Spleen (tissue), 11 donors: ENCODE results near the gene CPA4. TPM values are rescaled to one million over a fixed set of nuclear protein-coding genes. Genes with fewer than 3 reads are reported as not detected.

Source experiments
- DNase-seq: peaks from one replicate; pipeline ENCODE4 v3.0.0-alpha.2; 2020
- H3K27ac ChIP-seq, 8 donors: fragments of 200-600 bp; sonication (generic) in 7 of 8; 1 replicate in 4 of 8; 2 replicates in 4 of 8; pipeline versions ENCODE4 v1.5.0 to v1.8.0; 2016 to 2021; ENCODE audit warnings: inconsistent platforms in 4 of 8, mild to moderate bottlenecking in 4 of 8, moderate library complexity in 1 of 8
- H3K27me3 ChIP-seq, 7 donors: fragments of 200-600 bp; sonication (generic) in 6 of 7; replicated peaks in 1 of 7; 1 replicate in 4 of 7; 2 replicates in 3 of 7; pipeline versions ENCODE4 v1.5.0 to v1.8.0; 2016 to 2021; ENCODE audit warnings: inconsistent platforms in 3 of 7, mild to moderate bottlenecking in 1 of 7
- H3K36me3 ChIP-seq, 6 donors: fragments of 200-600 bp; sonication (generic) in 5 of 6; 1 replicate in 4 of 6; 2 replicates in 2 of 6; pipeline versions ENCODE4 v1.5.0 to v1.8.0; 2016 to 2021; ENCODE audit warnings: inconsistent platforms in 2 of 6
- H3K4me1 ChIP-seq, 6 donors: fragments of 200-600 bp; sonication (generic) in 5 of 6; 1 replicate in 3 of 6; 2 replicates in 3 of 6; pipeline versions ENCODE4 v1.5.0 to v1.8.0; 2016 to 2021; ENCODE audit warnings: inconsistent platforms in 3 of 6
- H3K4me3 ChIP-seq, 8 donors: fragments of 200-600 bp; sonication (generic) in 7 of 8; 1 replicate in 4 of 8; 2 replicates in 4 of 8; pipeline versions ENCODE4 v1.5.0 to v1.8.0; 2016 to 2021; ENCODE audit warnings: inconsistent platforms in 4 of 8, mild to moderate bottlenecking in 4 of 8, moderate library complexity in 2 of 8
- H3K9me3 ChIP-seq, 8 donors: fragments of 200-600 bp; sonication (generic) in 7 of 8; 1 replicate in 4 of 8; 2 replicates in 4 of 8; pipeline versions ENCODE4 v1.5.0 to v1.8.0; 2016 to 2021; ENCODE audit warnings: inconsistent platforms in 4 of 8
- POLR2A ChIP-seq, 3 donors: fragments of 450-650 bp; IDR thresholded peaks; one replicate each; pipeline ENCODE4 v1.5.1; 2017; ENCODE audit warnings: antibody characterized with exemption in 3 of 3, mild to moderate bottlenecking in 1 of 3
- POLR2AphosphoS5 ChIP-seq, 3 donors: sonication (generic); formaldehyde crosslinking; IDR thresholded peaks; one replicate each; pipeline ENCODE4 v1.5.1; 2017; ENCODE audit warnings: antibody characterized with exemption in 3 of 3
- WGBS, 5 donors: extraction: QIAGEN DNeasy Blood & Tissue Kit in 3 of 5; methylation state at CpG; one replicate each; pipeline versions ENCODE4 v1.1.5 to v1.1.7; 2013 to 2018; 5-methylcytosine and 5-hydroxymethylcytosine counted together
- intact Hi-C: fragments of 100-400 bp; cut with DNase I; formaldehyde crosslinking; loops from one replicate; pipeline ENCODE4 v1.15.0; 2023; ENCODE audit warnings: low total_unique reads
- polyA plus RNA-seq, 3 donors: library from polyadenylated mRNA; stranded (reverse); fragments of 200-250 nt; gene quantifications; one replicate each; pipeline ENCODE4 v1.2.1, GENCODE V29; 2013
- total RNA-seq, 7 donors: library from RNA; depleted of rRNA in 3 of 7; stranded (reverse); fragments of >200 nt in 3 of 7; fragmentation: NEBNext Ultra II Directional in 4 of 7; extraction: Animal tissue kit (Norgen Biotek cat#: 25700) in 4 of 7; gene quantifications; one replicate each; pipeline versions ENCODE4 v1.1.0 to v1.2.1, GENCODE V29; 2016 to 2021
- TF ChIP-seq, protein P1 (sequence below), 11 experiments: fragments of 200-600 bp in 7 of 11; fragments of 450-650 bp in 4 of 11; sonication (generic) in 4 of 11; IDR thresholded peaks in 8 of 11; conservative IDR thresholded peaks in 3 of 11; 1 replicate in 7 of 11; 2 replicates in 4 of 11; pipeline versions ENCODE4 v1.4.0 to v1.8.0; 2016 to 2021; ENCODE audit warnings: antibody characterized with exemption in 11 of 11, inconsistent platforms in 4 of 11, mild to moderate bottlenecking in 1 of 11
- donor health status: healthy with polysubstance abuse.
- donor health status: DM: no; HTN: no; CAD: no; lungs with moderate emphysema.
- donor health status: DM: no; HTN: no; CAD: no.
- donor health status: Bipolar disorder and iron deficiency.
- donor health status: healthy.
- donor health status: DM: no; HTN: no; CAD: no.
- donor health status: DM: yes; HTN: yes; CAD: no.

CPA4 gene
- total and polyA plus RNA-seq, 10 donors = 0.15 to 3.3 (median 0.78) TPM

DNA sequence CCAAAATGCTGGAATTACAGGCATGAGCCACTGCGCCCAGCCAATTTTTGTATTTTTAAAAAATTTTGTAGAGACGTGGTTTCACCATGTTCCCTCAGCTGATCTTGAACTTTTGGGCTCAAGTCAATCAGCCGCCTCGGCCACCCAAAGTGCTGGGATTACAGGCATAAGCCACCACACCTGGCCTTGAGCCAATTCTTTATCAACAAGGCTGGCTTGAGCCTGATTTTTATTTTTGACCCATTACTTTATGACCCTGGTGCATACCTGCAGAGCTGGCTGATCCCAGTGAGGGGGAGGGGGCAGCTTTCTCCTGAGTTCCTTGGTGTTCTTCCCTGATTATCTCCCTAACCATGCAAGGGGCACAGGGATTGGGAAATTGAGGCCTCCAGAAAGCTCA is 71.5 kb downstream of the CPA4 start:
- WGBS, 5 donors = 91 to 97% (median 95%) methylated on average over 4 of the region's 4 CpGs
- Histone ChIP-seq H3K4me3 (no peak overlapping the region), H3K27ac (no peak overlapping the region), H3K36me3 (no peaks in the 10 kb centered on the region), H3K4me1 (peaks cover 0 to 20% (median 12%) of the 10 kb centered on the region in 6 donors), H3K27me3 (no peaks in the 10 kb centered on the region), H3K9me3 (peaks cover 0 to 13% (median 6%) of the 10 kb centered on the region in 8 donors)
- peak; percentile 22 for DNase-seq
- TF ChIP-seq POLR2A (IDR thresholded peaks at IDR 0.05) = no peak
- TF ChIP-seq, protein P1, sequence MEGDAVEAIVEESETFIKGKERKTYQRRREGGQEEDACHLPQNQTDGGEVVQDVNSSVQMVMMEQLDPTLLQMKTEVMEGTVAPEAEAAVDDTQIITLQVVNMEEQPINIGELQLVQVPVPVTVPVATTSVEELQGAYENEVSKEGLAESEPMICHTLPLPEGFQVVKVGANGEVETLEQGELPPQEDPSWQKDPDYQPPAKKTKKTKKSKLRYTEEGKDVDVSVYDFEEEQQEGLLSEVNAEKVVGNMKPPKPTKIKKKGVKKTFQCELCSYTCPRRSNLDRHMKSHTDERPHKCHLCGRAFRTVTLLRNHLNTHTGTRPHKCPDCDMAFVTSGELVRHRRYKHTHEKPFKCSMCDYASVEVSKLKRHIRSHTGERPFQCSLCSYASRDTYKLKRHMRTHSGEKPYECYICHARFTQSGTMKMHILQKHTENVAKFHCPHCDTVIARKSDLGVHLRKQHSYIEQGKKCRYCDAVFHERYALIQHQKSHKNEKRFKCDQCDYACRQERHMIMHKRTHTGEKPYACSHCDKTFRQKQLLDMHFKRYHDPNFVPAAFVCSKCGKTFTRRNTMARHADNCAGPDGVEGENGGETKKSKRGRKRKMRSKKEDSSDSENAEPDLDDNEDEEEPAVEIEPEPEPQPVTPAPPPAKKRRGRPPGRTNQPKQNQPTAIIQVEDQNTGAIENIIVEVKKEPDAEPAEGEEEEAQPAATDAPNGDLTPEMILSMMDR (IDR thresholded peaks at IDR 0.05 in 8 of 11, conservative IDR thresholded peaks at IDR 0.05 in 3 of 11) = no peak
- TF ChIP-seq POLR2AphosphoS5 (IDR thresholded peaks at IDR 0.05) = no peak
- intact Hi-C loops = no loop called here

DNA sequence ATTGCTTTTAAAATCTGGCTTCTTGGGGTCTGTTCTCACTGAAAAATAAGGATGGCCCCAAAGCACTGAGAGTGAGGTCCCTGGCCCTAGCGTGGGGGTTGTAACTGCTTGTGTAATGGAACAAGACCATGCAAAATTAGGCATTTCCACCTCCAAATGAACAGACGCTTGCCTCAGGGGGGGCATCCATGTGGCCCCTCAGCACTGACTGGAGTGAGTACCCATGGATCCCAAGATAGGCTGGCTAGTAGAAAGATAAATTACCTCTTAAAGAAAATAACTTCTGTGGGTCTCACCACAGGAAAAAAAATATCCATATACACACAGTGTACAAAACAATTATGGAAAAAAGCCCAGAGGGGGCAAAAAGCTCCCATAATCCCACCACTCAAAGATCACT is 72.1 kb downstream of the CPA4 start:
- Histone ChIP-seq H3K27ac (no peak overlapping the region), H3K27me3 (no peaks in the 10 kb centered on the region), H3K4me1 (peaks cover 4 to 26% (median 18%) of the 10 kb centered on the region in 6 donors), H3K9me3 (peaks cover 0 to 7% (median under 1%) of the 10 kb centered on the region in 8 donors), H3K36me3 (no peaks in the 10 kb centered on the region), H3K4me3 (no peak overlapping the region)
- WGBS, 5 donors = 87 to 98% (median 89%) methylated on average over 2 of the region's 2 CpGs
- TF ChIP-seq POLR2A (IDR thresholded peaks at IDR 0.05) (no peak), POLR2AphosphoS5 (IDR thresholded peaks at IDR 0.05) (no peak)
- TF ChIP-seq, protein P1 (IDR thresholded peaks at IDR 0.05 in 8 of 11, conservative IDR thresholded peaks at IDR 0.05 in 3 of 11) = no peak
- intact Hi-C loops = no loop called here
- DNase-seq = peak; percentile 13

DNA sequence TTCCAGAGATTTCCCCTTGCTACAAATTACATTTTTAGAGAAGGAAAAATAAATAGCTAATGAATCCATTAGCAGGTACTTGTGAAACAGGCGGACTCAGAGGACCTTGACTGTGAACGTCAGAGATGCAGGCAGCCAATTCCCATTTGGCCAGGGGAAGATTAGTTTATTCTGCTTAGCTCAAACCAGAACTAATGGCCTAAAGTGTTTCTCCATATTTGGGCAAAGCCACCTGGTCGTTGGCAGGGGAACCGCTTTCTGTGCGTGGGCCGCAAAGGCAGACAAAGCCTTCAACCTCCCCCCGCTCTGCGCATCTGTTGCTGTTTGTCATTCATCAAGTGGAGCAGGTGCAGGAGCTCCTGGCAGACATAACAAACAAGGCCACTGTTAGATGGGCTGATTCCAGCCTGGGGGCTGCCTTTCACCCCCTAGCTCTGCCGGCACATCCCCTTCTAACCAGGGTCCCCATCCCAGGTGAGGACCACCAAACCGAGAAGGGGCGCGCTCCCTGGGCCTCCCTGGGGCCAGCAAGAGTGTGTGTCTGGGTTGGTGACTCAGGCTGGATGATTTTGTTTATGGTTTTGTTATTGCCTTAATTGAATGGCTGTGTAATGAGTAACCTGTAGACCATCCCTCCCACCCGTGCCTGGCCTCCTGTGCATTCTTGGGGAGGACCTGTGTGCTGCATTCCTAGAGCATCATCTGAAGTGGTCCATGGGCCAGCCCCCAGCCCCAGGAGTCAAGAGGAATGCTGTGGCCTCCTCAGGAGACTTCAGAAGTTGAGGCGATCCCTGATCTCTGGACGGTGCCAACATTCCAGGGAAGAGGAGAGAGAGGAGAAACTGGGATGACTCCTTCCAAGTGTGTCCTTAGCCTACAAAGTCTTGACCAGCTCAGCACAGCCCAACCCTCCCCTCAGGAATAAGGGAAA is 72.8 kb downstream of the CPA4 start:
- Histone ChIP-seq H3K27ac (no peak overlapping the region), H3K4me1 (peaks cover 4 to 33% (median 21%) of the 10 kb centered on the region in 6 donors), H3K9me3 (peaks cover 0 to under 1% (median 0%) of the 10 kb centered on the region in 8 donors), H3K27me3 (no peaks in the 10 kb centered on the region), H3K36me3 (no peaks in the 10 kb centered on the region), H3K4me3 (no peak overlapping the region)
- 78 to 87% (median 81%) methylated on average over 12 to 15 of the region's 15 CpGs for WGBS, 5 donors
- no peak for TF ChIP-seq POLR2AphosphoS5 (IDR thresholded peaks at IDR 0.05)
- TF ChIP-seq, protein P1 (IDR thresholded peaks at IDR 0.05 in 8 of 11, conservative IDR thresholded peaks at IDR 0.05 in 3 of 11) = no peak
- TF ChIP-seq POLR2A (IDR thresholded peaks at IDR 0.05) = no peak
- peak; percentile 41 for DNase-seq
- intact Hi-C loops = no loop called here

DNA sequence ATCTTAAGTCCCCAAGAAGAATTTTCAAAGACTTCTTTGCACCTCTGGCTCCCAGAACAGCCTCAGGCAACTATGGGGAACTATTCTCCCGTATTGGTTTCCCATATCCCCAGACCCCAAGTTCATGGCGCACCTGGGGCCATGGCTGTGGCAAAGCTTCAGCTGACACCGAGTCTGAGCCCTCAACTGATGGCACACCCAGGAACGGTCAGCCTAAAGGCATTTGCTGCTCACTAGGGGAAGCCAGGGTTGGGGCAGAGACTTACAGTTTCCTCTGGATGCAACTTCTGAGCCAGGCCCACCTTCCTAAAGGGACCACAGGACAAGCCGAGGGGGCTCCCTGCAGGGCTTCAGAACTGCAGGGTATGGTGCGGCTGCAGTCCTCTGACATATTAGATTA is 73.6 kb downstream of the CPA4 start:
- TF ChIP-seq, protein P1 (IDR thresholded peaks at IDR 0.05 in 8 of 11, conservative IDR thresholded peaks at IDR 0.05 in 3 of 11) = no peak
- TF ChIP-seq POLR2AphosphoS5 (IDR thresholded peaks at IDR 0.05) = no peak
- no peak for TF ChIP-seq POLR2A (IDR thresholded peaks at IDR 0.05)
- H3K4me3 ChIP-seq = no peak overlapping the region
- H3K36me3 ChIP-seq = no peaks in the 10 kb centered on the region
- no peaks in the 10 kb centered on the region for H3K27me3 ChIP-seq
- H3K9me3 ChIP-seq = no peaks in the 10 kb centered on the region
- peaks cover 4 to 37% (median 24%) of the 10 kb centered on the region in 6 donors for H3K4me1 ChIP-seq
- peak; percentile 41 for DNase-seq
- H3K27ac ChIP-seq = no peak overlapping the region
- intact Hi-C loops = no loop called here
- WGBS, 5 donors = 89 to 95% (median 93%) methylated on average over 6 of the region's 6 CpGs
